Right renal cortex interstitium (tissue), 3 donors: ENCODE data around the gene ZMYND10. TPM values are rescaled to one million over a fixed set of nuclear protein-coding genes. Genes with fewer than 3 reads are reported as not detected.
"Not testable (repeated sequence)": the region's sequence is repeated elsewhere in the genome, so short reads cannot be mapped to it uniquely, and the experiment has no call there.

ENCODE experiments used
- DNase-seq, 3 donors: peaks; one replicate each; pipeline ENCODE4 v3.0.0-alpha.2; 2013; ENCODE audit warnings: low read depth in 3 of 3, low spot score in 2 of 3
- polyA plus RNA-seq, 3 donors: library from polyadenylated mRNA; unstranded; fragments of 120-200 nt; gene quantifications; one replicate each; pipeline ENCODE4 v1.2.1, GENCODE V29; 2013; ENCODE audit not compliant: insufficient read length in 3 of 3

The ZMYND10 gene
- polyA plus RNA-seq, 3 donors, result 3.3 to 4.1 (median 3.4) TPM

DNA sequence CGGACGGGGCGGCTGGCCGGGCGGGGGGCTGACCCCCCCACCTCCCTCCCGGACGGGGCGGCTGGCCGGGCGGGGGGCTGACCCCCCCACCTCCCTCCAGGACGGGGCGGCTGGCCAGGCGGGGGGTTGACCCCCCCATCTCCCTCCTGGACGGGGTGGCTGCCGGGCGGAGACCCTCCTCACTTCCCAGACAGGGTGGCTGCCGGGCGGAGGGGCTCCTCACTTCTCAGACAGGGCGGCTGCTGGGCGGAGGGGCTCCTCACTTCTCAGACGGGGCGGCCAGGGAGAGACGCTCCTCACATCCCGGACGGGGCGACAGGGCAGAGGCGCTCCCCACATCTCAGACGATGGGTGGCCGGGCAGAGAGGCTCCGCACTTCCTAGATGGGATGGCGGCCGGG, 33.5 kb downstream of the ZMYND10 start:
- DNase-seq, result not testable (repeated sequence)

- DNase-seq, result no peak
Measured at GRCh38 chr3:50304601-50305000, 40.9 kb downstream of the ZMYND10 start.

DNA sequence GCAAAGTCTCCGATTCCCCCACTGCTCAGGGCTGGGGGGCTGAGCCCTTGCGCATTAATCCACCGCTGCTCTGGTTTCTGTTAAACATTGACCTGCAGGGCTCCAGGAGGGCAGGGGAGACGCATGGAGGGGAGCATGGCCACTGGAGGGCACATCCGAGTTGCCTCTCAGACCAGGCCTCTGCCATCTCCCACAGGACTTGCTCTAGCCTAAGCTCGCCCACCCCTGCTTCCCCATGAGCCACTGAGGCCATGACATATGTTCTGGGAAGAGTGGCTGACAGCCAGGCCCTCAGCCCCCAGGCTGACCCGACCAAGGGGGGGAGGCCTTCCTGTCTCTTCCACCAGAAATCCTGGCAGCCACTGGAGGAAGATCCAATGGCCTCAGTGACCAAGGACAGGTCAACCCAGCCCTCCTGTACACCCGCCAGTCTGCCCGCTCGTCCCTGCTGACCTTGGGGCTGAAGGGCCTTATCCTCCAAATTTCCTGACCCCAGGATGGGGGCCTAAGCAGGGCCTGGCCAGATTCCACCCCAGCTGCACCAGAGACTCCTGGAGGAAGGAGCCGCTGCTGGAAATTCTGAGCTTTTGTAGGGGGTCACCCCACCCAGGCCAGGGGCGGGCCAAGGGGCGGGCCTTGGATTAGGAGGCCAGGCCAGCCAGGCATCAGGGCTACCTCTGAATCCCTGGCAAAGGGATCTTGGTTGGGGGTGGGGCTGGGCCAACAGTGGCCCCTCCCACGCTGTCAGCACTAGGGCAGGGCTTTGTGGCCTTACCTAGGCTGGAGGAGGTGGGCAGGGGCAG, 42.3 kb downstream of the ZMYND10 start, which contains the start of gene HYAL1:
HYAL1 (minus strand) TSS at position 562 of the 803 bp plus-strand sequence. CDS start 618 bp downstream, outside the sequence.
- DNase-seq, result no peak

GRCh38 chr3:50302095-50303012, 43.2 kb downstream of the ZMYND10 start:
- no peak for DNase-seq

- DNase-seq, result no peak
Measured at GRCh38 chr3:50300681-50301254, 44.8 kb downstream of the ZMYND10 start.

DNA sequence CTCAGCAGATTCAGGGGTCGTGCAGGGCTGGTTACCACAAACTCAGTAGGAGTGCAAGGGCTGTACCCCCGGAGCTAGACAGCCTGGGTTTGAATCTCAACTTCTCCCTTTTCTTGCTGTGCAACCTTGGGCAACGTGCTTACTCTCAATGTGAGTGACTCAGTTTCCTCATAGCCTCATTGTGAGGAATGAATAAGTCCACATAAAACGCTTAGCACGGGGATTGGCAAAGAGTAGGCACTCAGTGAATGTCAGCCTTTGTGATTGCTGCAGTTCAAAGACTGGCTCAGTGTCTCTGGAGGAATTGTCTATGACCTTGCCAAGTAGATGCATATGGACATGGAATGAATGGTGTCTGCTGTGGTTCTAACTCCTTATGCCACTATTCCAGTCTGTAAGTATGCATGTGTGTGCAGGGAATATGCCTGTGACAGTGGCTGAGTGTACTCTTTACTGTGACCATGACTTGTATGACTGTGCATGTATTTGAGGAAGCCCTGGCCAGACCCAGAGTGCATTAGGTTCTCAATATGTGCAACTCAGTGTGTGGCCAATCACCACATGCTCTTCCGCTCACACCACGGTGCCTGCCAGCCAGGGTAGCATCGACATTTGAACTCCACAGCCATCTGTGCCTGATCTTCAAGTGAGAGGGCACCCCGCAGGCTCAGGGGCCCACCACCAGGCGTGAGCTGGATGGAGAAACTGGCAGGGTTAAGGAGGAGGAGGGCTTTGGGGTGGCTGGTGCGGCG, 45.4 kb downstream of the ZMYND10 start:
- DNase-seq, result no peak

- DNase-seq, result no peak
Measured at GRCh38 chr3:50299638-50299928, 45.9 kb downstream of the ZMYND10 start.

GRCh38 chr3:50298836-50299637, 46.5 kb downstream of the ZMYND10 start, which contains the start of the genes HYAL3 and NAA80:
TSS of gene HYAL3 (minus strand) at chr3:50299405. CDS start at chr3:50295602, 3,803 bp downstream.
TSS of gene NAA80 (minus strand) at chr3:50299405. CDS start at chr3:50297463, 1,942 bp downstream.
- DNase-seq, result peak; percentile 98 to 99 (median 99)

DNA sequence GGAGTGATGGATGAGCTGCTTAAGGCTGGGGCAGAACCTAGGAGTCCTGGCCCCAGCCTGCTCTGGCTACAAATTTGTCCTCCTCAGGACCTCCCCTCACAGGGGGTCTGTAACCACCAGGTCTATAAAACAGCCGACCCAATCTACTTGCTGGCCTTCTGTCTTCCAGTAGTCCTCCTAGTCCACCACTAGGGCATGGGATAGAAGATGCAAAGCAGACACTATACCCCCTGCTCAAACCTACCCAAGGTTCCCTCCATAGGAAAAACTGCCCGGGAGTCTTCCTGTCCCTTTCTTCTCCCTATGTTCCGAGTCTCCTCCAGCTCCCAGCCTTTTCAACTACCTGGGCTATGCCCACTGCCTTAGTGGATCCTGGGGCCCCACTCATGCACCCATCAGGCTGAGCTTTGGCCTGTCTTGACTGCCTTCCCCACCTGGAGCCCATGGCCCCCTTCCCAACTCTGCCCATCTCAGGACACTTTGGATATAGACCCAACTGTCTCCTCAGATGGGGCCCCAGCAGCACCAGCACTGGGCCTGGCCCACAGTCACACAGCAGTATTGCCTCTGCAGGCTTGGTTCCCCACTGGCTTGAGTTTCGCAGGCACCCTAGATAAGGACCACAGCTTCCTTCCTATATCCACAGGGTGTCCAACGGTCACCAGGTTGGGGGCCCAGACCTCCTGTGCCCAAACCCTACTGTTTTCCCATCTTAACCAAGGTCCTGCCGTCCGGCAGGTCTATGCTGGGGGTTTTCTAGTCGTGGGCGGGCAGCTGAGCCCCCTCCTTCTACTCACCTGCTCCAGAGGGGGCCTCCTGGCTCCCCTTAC, 47.4 kb downstream of the ZMYND10 start:
- no peak for DNase-seq

DNA sequence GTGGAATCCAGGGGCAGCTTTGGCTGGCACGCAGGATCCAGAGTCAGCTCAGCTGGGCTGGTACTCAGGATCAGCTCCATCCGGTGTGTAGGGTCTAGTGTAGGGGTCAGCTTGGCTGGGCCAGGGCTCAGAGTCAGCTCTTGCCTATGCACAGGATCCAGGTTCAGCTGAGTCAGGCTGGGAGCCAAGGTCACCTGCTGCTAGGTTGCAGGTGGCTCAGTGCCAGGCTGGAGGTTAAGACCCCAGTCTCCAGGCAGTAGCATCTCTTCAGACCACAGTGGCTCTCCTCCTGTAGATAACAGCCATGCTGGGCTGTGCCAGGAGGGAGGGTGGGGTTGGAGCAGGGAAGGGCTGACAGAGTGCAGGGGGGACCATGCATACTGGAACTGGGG, 48.2 kb downstream of the ZMYND10 start:
- no peak for DNase-seq

- DNase-seq, result no peak
Measured at GRCh38 chr3:50296721-50297383, 48.7 kb downstream of the ZMYND10 start.

DNA sequence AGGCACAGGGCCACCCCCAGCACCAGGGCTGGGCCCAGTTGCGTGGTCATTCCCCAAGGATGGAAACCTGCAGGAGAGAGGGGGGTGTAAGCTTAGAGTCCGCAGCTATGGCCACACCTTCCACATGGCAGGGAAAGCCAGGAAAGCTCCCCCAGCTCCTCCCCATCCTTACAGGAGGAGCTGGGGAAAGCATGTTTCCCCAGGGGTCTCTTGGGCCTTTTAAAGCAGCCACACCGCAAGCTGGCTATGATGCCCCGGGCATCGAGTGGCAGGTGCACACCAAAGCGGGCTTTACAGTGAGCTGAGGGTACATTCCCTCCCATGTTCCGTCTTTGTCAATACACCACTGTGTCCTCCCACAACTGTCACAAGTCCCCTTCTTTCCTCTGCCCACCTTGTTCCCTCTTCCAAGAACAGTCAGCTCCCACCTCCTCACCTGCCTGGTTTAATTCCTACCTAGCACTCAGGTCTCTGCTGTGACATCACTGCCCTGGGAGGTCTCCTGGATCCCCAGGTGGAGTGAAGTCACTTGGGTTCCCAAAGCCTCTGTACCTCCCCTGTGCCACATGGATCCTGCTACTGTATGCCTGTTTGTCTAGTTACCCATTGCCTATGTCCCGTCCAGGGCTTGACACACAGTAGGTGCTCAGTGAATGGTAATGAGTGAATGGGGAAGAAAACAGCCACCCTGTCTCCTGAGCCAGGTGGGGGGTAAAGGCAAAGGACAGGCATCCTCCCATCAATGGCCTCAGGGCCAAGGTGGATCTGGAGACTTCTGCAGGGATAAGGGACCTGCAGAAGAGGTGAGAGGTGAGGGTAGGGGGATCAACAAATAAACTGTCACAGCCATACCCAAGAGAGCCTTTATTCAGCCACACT, 49.7 kb downstream of the ZMYND10 start:
- DNase-seq, result no peak

DNA sequence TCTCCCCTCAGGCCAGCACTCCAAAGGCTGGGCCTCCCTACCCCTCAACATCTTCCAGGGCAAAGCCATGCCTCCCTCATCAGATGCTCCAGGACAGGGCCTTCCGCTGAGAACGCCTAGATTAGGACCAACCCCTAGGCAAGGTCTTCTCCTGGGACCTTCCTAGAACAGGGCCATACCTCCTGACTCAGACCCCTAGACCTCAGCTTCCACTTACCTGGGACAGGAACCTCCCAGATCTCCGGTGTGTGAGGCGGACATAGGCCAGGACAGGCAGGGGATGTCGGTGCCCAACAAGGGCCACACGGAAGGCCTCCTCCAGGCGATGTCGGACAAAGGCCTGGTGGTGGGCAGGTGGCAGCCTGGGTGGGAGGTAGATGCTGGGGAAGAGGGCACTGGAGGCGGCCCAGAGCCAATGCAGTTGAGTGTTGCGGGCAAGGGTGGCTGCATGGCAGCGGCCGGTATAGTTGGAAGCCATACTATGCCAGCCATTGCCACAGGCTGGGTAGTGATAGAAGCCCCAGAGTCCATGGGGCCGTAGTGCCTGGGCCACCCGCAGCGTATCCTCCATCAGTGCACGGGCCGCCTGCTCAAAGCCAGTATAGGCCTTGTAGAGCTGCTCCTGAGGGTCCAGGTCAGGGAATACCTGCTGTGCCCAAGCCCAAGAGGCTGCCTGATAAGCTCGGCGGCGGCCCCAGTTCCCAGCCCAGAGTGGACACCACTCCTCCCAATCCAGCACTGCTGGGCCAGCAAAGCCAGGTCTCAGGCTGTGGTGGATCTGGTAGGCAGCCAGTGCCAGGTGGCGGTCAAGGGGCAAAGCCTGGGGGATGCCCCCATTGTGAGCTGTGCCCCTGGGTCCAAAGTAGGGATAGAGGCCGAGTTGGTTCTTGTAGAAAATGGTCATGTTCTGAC, 50.8 kb downstream of the ZMYND10 start:
- DNase-seq, result no peak

GRCh38 chr3:50294089-50294488, 51.4 kb downstream of the ZMYND10 start:
- DNase-seq, result no peak

DNA sequence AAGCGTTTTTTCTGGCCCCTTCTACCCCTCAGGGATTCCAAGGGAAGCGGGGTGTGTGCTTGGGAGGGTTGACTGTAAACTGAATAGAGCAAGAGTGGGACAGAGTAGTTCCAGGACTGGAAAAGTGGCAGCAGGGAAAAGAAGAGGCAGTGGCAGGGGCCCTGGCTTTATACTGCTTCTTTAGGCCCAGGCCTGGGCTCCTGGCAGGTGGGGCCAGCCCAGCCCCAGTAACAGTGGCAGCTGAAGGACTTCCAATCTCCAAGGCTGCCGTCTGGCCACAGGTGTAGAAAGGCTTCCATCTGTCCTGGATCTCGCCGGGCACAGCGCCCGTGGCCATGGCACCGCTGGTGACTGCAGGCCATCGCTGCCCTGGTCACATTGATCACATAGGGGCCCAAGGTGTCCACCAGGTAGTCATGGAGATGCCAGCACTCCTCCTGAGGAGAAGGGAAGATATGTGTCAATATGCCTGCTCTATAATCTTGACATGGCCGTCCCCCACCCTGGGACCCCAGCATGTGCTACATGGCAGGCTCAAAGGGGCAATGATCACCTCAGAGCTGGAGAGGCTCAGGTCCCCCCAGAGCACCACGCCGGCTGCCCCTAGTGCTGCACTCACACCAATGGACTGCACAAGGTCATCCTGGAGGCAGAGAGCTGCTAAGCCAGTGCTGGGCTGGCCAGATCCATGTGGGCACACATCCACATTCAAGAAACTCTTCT, 52.3 kb downstream of the ZMYND10 start:
- DNase-seq, result no peak
